ENCODE measurements around the gene UGT1A5.
"Not testable (repeated sequence)": the region's sequence is repeated elsewhere in the genome, so short reads cannot be mapped to it uniquely, and the experiment has no call there.

The UGT1A5 gene

GRCh38 chr2:233698740-233699139, 14.0 kb upstream of the UGT1A5 start:
- no peak for DNase-seq

DNA sequence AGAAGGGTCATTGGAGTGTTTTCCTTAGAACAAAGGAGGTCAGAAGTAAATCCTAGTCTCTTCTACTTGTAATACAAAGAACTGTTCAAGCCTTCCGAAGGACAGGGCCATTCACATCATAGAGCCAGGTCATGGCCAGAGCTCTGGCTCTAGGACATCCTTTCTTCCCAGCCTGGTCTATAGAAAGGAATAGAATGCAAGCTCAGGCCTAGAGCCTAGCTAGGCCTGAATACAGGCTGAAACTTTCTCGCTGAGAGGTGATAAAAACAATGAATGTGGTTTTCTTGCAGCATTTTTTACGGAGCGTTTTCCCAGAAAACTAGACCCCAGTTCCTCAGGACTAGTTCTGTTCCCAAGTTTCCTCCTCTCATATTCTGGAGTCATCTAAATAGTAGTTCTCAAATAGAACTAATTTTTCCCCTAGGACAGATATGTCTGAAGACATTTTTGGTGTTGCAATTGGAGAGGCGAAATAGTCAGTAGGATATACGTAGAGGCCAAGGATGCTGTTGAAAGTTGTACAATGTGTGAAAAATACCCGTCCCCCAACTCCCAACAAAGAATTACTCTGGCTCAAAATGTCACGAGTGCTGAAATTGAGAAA, 13.2 kb upstream of the UGT1A5 start:
- no peak for DNase-seq

DNA sequence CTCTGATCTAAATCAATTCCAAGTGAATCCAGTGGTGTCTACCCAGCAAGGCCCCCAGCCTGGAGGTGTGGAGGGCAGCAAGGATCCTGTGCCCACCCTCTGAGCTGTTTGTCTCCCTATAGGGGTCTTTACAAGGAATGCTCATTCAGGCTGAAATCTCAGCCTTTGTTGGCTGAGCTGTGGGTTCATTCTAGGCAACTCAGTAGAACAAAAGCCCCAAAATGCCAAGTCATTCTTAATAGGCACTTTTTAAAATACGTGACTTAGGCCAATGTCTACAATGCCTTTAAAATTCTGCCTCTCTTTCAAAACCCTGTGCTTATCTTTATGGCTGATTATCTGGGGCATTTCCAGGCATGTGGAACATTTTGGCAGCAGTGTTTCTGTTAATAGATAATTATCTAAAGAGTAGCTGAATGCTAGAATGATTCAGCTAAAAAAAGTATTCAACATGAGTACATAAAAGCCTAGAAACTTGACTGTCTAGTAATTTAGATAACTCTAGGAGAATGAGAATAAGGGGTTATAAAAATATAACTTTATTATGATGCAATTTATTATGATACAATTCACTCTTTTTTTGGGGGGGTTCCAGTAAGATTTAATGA, 12.6 kb upstream of the UGT1A5 start:
- no peak for DNase-seq

GRCh38 chr2:233700842-233701241, 11.9 kb upstream of the UGT1A5 start:
- DNase-seq, result not testable (repeated sequence)

- no peak for DNase-seq
Observed at GRCh38 chr2:233702238-233702637, 10.5 kb upstream of the UGT1A5 start.

DNA sequence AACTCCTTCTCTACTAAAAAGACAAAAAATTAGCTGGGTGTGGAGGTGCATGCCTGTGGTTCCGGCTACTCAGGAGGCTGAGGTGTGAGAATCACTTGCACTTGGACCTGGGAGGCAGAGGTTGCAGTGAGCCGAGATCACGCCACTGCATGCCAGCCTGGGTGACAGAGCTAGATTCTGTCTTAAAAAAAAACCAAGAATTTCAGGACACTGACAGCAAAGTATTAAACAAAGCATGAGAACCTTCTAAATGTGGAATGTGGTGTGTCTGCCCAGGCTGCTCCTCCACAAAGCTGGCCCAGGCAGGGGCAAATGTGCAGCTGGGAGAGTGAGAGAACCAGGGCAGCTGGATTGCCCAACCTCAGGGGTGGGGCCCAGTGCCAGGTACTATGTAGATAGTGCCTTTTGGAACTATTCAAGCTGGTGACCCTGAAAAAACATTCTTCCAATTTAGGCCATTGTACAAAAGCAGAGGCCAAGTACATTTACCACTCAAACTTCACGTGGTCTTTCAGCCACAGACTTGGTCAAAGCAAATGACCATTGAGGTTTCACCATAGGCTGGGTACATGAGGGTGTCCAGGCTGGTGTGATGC, 6.7 kb upstream of the UGT1A5 start:
- DNase-seq, result no peak

DNA sequence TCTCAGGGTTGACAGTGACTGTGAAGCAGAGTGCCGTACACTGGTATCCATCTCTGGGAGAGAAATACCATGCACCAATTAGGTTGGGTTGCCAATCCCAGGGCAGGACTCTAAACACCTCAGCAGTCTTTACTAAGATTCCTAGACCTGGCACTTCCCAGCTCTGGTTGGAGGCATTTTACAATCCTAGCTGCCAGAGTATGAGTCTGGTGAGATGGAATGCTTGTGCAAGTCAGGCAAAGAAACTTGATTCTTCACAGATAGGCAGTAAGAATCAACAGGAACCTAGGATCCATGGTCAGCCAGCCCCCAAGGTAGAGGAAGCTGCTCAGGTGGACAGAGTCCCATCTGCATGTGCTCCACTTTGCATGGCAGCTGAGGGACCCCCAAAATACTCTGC, 6.0 kb upstream of the UGT1A5 start:
- no peak for DNase-seq

DNA sequence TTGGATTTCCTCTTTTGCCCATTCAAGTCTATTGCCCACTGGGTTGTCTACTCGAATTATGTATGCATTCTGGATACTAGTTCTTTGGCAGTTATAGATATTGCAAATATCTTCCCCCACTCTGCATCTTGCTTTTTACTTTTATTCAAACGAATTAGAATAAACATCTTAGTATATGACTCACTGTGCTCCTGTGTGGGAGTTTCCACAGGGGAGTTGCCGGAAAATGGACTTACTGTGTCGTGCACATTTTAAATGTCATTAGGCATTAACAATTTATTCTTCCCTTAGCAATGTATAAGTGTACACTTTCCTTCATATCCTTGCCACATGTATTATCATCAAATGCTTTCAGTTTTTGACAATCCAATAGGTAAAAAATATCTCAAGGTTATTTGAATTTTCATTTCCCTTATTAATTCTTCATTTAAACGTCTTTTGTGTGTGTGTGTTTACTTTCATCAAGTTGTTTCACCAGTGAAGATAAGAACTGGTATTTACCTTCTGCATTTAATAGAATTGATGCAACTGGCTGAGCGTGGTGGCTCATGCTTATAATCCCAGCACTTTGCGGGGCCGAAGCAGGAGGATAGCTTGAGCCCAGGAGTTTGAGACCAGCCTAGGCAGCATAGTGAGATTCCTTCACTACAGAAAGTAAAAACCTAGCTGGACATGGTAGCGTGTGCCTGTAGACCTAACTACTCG, 4.6 kb upstream of the UGT1A5 start:
- no peak for DNase-seq

DNA sequence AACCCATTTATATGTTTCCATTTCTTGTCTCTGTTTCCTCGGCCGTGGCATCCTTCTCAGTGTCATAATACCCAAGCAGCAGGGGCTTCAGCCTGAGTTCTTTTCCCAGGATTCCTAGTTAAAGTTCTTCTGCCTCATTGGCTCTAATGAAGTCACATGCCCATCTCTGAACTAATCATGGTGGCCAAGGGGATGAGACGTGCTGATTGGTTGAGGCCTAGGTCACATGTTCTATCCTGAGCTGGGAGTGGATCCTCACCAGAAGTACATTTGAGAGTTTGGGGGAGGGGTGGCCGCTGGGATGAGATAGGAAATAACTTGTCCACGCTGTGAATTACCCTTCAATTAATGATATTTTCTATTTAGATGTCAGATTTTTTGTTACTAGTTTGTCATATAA, 3.8 kb upstream of the UGT1A5 start:
- DNase-seq, result no peak

DNA sequence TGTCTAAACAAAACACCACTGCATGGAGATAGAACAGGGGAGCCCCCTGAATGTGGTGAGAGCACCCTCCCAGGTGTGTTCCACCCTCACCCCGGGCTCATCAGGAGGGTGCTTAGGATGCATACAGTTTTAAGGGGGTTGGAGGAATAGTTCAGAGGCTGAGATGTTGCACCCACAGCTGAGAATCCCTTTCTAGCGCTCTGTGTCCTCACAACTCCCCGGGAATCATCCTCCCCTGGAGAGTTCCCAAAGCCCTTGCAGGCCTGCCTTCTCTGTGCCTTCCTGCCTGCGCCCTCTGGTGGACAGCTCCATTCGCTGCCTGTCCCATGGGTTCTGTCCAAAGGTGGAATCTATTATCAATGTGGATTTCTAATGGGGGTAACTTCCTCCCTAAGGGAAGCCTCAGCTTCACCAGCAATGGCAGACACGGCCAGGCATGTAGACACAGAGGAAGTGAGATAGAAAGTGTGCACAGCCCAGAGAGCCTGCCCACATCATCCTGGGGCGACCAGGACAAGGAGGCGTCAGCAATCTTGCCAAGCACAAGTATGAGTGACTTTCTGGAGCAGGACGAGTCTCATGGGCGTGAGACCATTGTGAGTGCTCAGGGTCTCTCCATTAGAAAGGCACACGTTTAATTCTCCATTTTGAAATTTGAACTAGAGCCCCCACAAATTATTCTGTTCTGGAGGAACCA, 1.2 kb upstream of the UGT1A5 start:
- no peak for DNase-seq

DNA sequence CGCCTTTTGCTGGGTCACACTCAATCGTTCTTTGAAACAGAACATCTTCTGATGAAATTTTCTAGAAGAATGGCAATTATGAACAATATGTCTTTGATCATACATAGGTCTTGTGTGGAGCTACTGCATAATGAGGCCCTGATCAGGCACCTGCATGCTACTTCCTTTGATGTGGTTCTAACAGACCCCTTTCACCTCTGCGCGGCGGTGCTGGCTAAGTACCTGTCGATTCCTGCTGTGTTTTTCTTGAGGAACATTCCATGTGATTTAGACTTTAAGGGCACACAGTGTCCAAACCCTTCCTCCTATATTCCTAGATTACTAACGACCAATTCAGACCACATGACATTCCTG, 532 bp downstream of the UGT1A5 start:
- DNase-seq, result no peak

DNA sequence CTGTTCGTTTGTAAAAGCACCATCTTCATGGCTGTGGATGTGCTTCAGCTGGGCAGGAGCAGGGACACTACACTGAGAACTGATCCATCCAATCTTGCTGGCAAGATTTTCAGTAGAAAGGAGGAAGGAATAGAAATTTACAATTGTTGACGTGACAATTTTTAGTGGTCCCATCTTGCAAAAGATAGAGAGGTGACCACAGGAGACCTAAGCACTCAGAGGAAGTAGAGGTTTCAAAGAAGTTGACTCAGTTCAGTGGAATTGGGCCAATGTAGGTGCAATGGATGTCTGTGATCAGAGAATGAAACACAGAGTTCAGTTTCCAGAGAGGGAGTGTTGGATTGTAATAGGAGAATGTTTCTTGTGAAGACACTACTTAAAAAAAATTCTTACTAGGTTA, 1.4 kb downstream of the UGT1A5 start:
- DNase-seq, result no peak

DNA sequence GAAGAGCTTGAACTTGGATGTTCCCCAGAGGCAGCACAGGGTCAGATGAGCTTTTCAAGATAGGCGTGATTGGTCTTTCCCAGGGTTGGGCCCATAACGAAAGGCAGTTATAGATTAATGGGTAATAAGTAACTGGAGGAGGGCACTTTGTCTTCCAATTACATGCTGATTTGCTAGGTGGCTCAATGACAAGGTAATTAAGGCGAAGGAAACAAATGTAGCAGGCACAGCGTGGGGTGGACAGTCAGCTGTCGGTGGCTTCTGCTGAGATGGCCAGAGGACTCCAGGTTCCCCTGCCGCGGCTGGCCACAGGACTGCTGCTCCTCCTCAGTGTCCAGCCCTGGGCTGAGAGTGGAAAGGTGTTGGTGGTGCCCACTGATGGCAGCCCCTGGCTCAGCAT, 5.8 kb downstream of the UGT1A5 start, which contains the start of gene UGT1A4:
TSS of gene UGT1A4 (plus strand) at position 185 of the 400 bp plus-strand sequence. CDS start at position 270, 85 bp downstream.
- DNase-seq, result no peak

DNA sequence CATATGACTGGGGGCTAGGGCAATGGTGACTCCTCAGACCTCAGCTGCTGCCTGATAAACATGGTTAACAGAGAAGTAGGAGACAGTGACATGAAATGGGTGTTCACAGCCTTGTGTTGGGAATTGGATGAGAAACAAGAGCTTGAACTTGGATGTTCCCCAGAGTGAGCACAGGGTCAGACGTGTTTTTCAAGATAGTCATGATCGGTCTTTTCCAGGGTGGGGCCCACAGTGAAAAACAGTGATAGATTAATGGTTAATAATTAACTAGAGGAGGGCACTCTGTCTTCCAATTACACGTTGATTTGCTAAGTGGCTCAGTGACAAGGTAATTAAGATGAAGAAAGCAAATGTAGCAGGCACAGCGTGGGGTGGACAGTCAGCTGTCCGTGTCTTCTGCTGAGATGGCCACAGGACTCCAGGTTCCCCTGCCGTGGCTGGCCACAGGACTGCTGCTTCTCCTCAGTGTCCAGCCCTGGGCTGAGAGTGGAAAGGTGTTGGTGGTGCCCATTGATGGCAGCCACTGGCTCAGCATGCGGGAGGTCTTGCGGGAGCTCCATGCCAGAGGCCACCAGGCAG, 16.1 kb downstream of the UGT1A5 start, which contains the start of gene UGT1A3:
TSS of gene UGT1A3 (plus strand) at position 320 of the 579 bp plus-strand sequence. CDS start at position 405, 85 bp downstream.
- DNase-seq, result no peak

DNA sequence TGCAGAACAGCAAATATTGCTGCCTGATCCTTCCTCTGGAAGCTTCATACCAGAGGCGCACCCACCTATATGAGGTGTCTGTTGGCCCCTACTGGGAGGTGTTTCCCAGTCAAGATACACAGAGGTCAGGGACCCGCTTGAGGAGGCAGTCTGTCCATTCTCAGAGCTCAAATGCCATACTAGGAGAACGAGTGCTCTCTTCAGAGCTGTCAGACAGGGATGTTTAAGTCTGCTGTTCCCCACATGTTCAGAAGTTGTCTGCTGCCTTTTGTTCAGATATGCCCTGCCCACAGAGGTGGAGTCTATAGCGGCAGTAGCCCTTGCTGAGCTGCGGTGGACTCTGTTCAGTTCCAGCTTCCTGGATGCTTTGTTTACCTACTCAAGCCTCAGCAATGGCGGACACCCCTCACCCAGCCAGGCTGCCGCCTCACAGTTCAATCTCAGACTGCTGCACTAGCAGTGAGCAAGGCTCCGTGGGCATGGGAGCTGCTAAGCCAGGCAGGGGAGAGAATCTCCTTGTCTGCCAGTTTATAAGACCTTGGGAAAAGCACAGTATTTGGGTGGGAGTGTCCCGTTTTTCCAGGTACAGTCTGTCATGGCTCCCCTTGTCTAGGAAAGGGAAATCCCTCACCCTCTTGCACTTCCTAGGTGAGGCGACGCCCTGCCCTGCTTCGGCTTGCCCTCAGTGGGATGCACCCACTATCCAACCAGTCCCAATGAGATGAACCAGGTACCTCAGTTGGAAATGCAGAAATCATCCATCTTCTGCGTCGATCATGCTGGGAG, 24.4 kb downstream of the UGT1A5 start:
- DNase-seq, result not testable (repeated sequence)

- DNase-seq, result no peak
Observed at GRCh38 chr2:233740870-233741269, 28.2 kb downstream of the UGT1A5 start.

DNA sequence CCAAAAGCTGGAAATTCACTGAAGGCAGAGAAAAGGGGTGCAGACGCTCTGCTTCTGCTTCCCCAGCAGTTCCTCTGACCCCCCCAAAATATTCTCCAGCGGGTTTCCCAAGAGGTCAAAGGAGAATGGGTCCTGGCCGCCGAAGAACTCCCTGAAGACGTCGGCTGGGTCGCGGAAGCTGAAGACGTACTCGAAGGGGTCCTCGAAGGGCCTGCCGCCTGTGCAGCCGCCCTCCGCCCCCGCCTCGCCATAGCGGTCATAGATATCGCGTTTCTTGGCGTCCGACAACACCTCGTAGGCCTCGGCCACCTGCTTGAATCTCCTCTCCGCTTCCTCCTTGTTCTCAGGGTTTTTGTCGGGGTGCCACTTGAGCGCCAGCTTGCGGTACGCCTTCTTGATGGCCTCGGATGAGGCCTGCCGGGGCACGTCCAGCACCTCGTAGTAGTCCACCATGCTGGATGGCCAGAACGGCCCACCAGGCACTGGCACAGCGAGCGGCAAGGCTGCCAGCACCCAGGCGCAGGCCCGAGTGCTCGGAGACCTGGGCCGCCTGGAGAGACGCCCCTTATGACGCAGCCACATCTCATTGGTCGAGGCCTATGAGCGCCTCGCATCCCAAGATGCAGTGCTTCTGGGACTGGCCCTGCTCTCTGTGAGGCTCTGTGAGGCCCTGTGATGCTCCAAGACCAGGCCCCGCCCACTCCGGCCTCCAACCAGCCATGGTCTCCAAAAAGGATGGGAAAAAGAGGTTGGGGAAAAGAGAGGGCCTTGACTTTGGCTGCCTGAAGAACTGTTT, 31.0 kb downstream of the UGT1A5 start:
- DNase-seq, result no peak

GRCh38 chr2:233745073-233745755, 32.5 kb downstream of the UGT1A5 start:
- DNase-seq, result no peak

DNA sequence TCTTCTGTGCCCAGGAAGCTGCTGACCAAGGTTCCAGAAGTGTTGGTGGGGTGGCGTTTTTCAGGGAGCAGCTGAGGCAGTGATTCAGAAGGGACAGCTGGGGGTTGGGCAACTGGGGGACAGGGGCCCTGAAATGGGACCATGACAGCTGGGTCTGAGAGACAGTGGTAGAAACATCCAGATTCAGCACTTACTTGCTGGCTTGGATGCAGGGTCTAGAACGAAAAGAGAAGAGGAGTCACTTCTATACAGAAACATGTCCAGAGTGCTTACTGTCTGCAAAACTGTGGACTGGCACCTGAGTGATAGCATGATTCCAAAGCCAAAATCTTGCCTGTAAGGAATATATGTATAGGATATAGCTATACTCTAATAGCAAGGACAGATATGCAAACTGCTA, 33.1 kb downstream of the UGT1A5 start:
- DNase-seq, result not testable (repeated sequence)

GRCh38 chr2:233746475-233747282, 34.0 kb downstream of the UGT1A5 start:
- no peak for DNase-seq
